GM03348 (cell line): ENCODE measurements around the gene TMPRSS4.

Experiments used
- DNase-seq: peaks from one replicate; pipeline ENCODE4 v3.0.0; 2012; ENCODE audit warnings: low spot score

The TMPRSS4 gene

GRCh38 chr11:118080296-118080695, 3.4 kb downstream of the TMPRSS4 start:
- no peak for DNase-seq

GRCh38 chr11:118081241-118081958, 4.5 kb downstream of the TMPRSS4 start:
- DNase-seq: no peak

- no peak for DNase-seq
These were observed 6.1 kb downstream of the TMPRSS4 start for GRCh38 chr11:118082880-118083552.

GRCh38 chr11:118084247-118084646, 7.4 kb downstream of the TMPRSS4 start:
- DNase-seq: no peak

GRCh38 chr11:118084656-118085055, 7.8 kb downstream of the TMPRSS4 start:
- DNase-seq: no peak

- no peak for DNase-seq
These were observed 10.3 kb downstream of the TMPRSS4 start, which contains the start of gene SMIM35 for GRCh38 chr11:118086913-118087768. SMIM35 (minus strand) TSS chr11:118086963; CDS start chr11:118086757, 206 bp downstream.

- DNase-seq: no peak
These were observed 11.1 kb downstream of the TMPRSS4 start for GRCh38 chr11:118087931-118088330.

GRCh38 chr11:118088531-118088930, 11.7 kb downstream of the TMPRSS4 start:
- DNase-seq: no peak

- no peak for DNase-seq
These were observed 13.8 kb downstream of the TMPRSS4 start for GRCh38 chr11:118090545-118091162.

GRCh38 chr11:118091690-118092089, 14.8 kb downstream of the TMPRSS4 start:
- no peak for DNase-seq

GRCh38 chr11:118092907-118093571, 16.2 kb downstream of the TMPRSS4 start:
- no peak for DNase-seq

- no peak for DNase-seq
These were observed 18.6 kb downstream of the TMPRSS4 start for GRCh38 chr11:118095493-118095892.

GRCh38 chr11:118095967-118096367, 19.1 kb downstream of the TMPRSS4 start:
- DNase-seq: no peak

- DNase-seq: no peak
These were observed 22.3 kb downstream of the TMPRSS4 start for GRCh38 chr11:118098996-118099837.

- no peak for DNase-seq
These were observed 23.1 kb downstream of the TMPRSS4 start for GRCh38 chr11:118099838-118100556.

- DNase-seq: no peak
These were observed 23.9 kb downstream of the TMPRSS4 start for GRCh38 chr11:118100691-118101232.

- no peak for DNase-seq
These were observed 25.9 kb downstream of the TMPRSS4 start for GRCh38 chr11:118102721-118103261.

- no peak for DNase-seq
These were observed 27.6 kb downstream of the TMPRSS4 start for GRCh38 chr11:118104491-118104890.

- no peak for DNase-seq
These were observed 28.9 kb downstream of the TMPRSS4 start for GRCh38 chr11:118105657-118106305.
